ENCODE measurements around the gene NEK10.

NEK10 gene

DNA sequence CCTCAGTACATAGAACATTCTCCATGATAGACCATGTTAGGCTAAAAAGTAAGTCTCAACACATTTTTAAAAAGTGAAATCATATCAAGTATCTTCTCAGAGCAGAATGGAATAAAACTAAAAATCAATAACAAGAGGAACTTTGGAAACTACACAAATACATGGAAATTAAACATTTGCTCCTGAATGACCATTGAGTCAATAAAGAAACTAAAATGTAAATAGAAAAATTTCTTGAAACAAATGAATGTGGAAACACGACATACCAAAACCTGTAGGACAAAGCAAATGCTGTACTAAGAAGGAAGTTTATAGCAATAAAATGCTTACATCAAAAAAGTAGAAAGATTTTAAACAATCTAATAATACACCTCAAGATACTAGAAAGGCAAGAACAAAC lies 33.6 kb downstream of the NEK10 start:
- TF ChIP-seq CTCF (conservative IDR thresholded peaks at IDR 0.05) = no peak
- TF ChIP-seq ZFX (IDR thresholded peaks at IDR 0.05) = no peak
- H3K27ac ChIP-seq = no peak overlapping the region

DNA sequence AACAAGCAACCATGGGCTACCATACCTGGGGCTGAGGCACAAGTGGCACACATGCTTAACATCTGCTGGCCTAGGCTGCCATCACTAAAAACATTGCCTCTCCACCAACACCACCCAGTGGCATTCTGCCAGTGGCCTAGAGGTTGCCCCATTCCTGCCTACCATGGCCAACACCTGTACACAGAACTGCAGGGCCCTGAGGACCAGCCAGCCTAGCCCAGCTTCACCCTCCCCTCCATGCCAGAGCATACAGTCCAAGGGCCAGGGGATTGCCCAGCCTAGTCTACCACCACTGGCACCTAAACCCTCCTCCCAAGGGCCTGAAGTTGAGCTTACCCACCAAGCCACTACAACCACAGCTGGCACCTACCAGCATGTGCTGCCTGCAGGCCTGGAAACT lies 35.3 kb downstream of the NEK10 start:
- no peak overlapping the region for H3K27ac ChIP-seq
- no peak for TF ChIP-seq ZFX (IDR thresholded peaks at IDR 0.05)
- TF ChIP-seq CTCF (conservative IDR thresholded peaks at IDR 0.05) = no peak

DNA sequence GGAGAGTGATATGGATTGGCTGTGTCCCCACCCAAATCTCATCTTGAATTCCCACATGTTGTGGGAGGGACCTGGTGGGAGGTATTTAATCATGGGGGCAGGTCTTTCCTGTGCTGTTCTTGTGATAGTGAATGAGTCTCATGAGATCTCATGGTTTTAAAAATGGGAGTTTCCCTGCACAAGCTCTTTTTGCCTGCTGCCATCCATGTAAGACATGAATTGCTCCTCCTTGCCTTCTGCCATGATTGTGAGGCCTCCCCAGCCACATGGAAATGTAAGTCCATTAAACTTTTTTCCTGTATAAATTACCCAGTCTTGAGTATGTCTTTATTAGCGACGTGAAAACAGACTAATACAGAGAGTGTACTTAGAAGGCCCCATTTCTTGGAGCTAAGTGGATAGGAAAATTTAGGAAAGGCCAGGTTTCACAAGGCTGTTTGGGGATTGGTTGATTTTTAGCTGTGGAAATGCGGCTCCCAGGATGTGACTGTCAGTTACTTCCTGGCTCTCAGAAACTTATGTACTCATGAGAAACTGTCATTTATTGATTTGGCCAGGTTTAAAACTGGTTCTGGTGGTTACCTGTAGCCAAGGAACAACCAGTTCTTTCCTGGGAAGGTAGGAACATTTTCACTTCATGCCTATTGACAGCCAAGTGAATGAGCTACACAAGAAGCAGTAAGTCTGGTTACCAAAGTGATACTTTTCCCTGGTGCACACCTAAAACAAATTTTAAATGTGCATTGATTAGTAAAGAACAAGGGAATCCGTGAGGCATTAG lies 40.0 kb downstream of the NEK10 start:
- peak overlapping the region; percentile 46; the same call in 1 of the 2 replicates for H3K27ac ChIP-seq

DNA sequence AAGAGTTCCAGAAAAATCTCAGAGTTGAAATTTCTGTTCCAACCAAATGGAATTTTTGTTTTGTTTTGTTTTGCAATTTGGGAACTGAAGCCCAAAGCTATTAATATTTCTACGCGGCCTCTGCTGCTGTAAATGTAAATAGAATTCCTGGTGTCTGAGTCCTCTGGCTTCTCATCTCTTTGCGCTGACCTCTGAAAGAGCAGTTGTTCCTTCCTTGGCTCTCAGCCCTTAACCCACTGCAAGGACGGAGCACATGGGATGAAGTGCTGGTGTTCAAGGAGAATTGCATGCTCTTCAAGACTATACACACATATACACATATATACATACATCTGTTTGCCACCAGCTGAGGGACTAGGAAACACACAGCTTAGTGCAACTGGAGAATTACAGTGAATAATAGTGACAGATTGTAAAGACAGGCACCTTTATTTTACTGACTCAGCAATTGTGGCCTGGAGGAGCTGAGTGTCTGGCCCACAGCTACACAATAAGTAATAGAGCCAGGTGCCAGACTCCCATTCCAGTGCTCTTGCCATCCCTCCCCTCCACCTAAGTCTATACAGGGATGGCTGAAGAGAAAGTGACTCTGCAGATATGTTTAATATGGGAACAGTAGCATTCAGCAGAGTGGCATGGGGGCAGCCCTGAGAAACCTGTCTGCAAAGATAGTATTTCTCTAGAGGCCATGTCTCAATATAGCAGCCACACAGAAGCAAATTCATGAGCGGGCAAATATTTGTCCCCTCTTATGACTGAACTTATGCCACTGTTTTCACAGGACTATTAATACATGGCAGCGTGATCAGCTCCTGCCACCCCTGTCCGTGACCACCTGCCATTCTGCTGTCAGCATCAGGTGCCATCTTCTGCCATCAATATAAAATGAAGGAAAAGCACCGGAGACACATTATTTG lies 42.3 kb downstream of the NEK10 start:
- TF ChIP-seq CTCF (conservative IDR thresholded peaks at IDR 0.05) (no peak), ZFX (IDR thresholded peaks at IDR 0.05) (no peak)
- no peak overlapping the region for H3K27ac ChIP-seq

GRCh38 chr3:27326202-27326601 lies 43.0 kb downstream of the NEK10 start:
- TF ChIP-seq ZFX (IDR thresholded peaks at IDR 0.05) = no peak
- TF ChIP-seq CTCF (conservative IDR thresholded peaks at IDR 0.05) = no peak
- no peak overlapping the region for H3K27ac ChIP-seq

GRCh38 chr3:27325419-27325818 lies 43.8 kb downstream of the NEK10 start:
- H3K27ac ChIP-seq = no peak overlapping the region

GRCh38 chr3:27324686-27325085 lies 44.5 kb downstream of the NEK10 start:
- H3K27ac ChIP-seq = no peak overlapping the region
- TF ChIP-seq CTCF (conservative IDR thresholded peaks at IDR 0.05) (no peak), ZFX (IDR thresholded peaks at IDR 0.05) (no peak)

More at GRCh38 chr3:27325419-27325818, 43.8 kb downstream of the NEK10 start:
- TF ChIP-seq ZFX (IDR thresholded peaks at IDR 0.05) (no peak), CTCF (conservative IDR thresholded peaks at IDR 0.05) (peak; percentile 25)

Measured in C4-2B (cell line).